T-helper 1 cell treated with Interleukin-12 subunit alpha and Interleukin-12 subunit beta and Interleukin-4 antibody, amounts not matched to agents 30 ng/mL and 1 ng/mL, for 36 hours (primary cell): ENCODE measurements around the gene GSE1. TPM values are rescaled to one million over a fixed set of nuclear protein-coding genes. Genes with fewer than 3 reads are reported as not detected.
"Not testable (repeated sequence)": the region's sequence is repeated elsewhere in the genome, so short reads cannot be mapped to it uniquely, and the experiment has no call there.

Source experiments
- intact Hi-C: fragments of 100-400 bp; cut with micrococcal nuclease; formaldehyde crosslinking; loops from one replicate; pipeline ENCODE4 v1.15.1; 2024
- total RNA-seq: library from RNA; stranded (reverse); gene quantifications from 2 replicates; pipeline ENCODE4 v1.2.3, GENCODE V29; 2022

Gene GSE1
- total RNA-seq, 1 donor from 2014 or later = 30.2 TPM

- intact Hi-C loops = no loop called here
Measured at GRCh38 chr16:85589688-85590505, 23.2 kb upstream of the GSE1 start.

GRCh38 chr16:85590506-85590832, 22.7 kb upstream of the GSE1 start:
- intact Hi-C loops = no loop called here

- intact Hi-C loops = no loop called here
Measured at GRCh38 chr16:85591381-85591780, 21.7 kb upstream of the GSE1 start.

- intact Hi-C loops = not testable (repeated sequence)
Measured at GRCh38 chr16:85592277-85592676, 20.8 kb upstream of the GSE1 start.

DNA sequence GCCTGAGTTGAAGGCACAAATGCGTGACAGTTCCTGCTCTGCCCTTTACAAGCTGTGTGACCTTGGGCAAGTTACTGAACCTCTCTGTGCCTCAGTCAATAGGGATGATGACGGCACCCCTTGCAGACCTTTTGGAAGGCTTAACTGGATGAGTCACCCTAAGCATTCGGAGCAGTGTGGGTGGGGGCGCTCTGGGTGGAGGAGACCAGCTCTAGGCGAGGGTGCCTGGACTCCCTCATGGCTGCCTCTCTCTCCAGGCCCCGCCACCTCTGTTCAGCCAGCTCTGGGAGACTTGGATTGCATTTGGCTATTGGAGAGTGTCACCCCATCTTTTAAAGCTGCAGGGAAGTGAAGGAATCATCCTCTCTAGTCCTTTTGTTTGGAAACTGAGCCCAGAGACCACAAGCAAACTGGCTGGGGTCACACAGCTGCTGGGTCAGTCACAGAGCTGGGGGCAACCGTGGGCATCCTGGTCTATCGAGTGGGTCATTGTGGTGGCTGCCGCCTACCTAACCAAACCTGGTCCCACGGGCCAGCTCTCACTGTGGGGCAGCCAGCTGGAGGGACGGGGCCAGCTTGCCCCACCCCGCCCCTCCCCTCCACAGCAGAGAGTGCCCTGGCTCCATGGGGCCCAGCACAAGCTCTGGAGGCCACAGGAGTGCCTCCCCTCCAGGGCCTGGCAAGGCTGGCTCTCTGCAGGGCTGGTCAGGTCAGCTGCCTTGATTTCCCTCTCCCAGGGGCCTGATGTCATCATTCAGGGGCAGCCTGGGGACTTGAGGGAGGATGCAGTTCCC, 20.2 kb upstream of the GSE1 start:
- intact Hi-C loops = no loop called here

DNA sequence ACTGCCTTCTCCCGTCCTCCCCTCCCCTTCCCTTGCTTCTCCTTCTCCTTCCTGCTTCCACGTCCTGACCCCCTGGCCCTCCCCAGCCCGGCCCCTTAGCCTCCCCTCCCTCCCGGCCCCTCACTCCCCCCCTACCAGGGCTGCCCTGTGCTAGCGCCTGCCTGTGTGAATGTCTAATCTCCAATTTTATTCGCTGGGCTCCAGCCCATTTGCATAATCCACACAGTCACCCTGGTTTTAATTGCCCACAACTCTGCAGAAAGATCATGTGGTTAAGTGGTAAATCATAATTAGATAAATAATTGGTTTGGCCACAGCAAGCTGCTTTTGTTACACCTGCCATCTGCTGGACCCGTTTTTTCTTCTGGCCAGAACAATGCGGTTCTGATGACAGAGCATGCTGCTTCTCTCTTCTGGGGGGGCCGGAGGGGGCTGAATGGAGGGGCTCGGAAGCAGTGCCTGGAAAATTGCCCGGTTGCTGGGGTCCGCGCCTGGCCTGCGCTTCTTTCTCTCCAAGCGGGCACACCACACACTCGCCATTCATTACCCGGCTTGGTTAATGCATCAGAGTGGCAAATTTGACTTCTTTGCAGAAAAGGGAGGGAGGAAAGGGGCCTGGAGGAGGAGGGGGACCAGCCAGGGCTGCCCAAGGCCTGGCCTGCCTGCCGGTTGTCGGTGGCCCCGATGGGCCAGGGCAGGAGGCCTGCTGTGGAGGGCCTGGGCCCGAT, 19.5 kb upstream of the GSE1 start:
- intact Hi-C loops = no loop called here

DNA sequence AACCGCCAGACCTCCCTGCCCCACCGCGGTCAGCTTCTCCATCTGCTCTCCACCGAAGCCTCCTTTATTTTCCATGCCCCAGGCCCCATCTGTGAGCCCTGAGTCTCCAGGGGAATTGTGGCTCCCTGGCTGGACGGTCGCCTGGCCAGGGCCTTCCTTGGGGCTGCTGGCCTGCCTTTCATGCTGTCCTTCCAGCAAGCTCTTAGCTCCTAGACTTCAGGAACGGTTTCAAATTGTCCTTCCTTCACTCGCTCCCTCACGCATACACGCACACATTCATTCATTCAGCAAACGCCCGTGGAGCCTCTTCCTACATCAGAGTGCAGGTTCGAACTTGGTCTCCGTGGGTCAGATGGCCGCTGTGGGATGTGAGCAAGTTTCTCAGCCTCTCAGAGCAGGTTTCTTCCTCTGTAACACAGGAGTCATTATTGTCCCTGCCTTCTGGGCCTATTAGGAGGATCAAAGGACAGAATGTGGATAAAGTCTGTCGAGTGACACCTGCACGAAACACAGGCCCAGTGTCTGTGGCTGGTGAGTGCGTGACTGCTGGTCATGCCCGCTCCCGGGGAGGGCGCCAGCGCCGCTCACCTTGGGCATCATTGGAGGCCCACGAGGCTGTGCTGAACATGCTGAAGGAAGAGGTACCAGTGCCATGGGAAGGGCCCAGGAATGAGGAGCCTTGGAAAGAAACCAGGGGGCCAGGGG, 18.7 kb upstream of the GSE1 start:
- intact Hi-C loops = no loop called here

DNA sequence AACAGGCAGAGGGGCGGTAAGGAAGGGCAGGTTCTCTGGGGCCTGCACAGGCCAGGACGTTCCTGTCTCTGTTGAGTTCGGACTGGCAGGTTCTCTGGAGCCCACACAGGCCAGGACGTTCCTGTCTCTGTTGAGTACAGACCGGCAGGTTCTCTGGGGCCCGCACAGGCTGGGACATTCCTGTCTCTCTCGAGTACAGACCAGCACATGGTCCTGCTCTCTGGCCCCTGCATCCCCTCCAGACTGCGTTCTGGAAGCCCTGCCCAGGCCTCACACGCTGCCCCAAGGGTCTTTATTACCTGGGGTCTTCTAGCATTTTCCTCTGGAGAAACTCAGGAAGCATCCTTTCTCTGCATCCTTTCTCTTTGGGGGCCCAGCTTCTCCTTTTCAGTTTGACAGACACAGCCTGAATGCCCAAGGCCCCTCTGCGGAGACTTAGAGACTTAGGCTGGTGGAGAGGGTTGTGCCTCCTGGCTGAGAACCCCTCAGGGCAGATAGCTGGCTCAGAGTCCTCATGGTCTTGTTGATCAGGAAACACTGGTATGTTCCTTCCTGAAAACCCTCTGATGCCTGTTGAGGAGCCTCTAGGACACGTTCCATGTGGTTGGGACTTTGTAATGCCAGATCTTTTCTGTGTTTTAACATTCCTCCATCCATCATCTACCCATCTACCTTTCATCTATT, 18.0 kb upstream of the GSE1 start:
- intact Hi-C loops = no loop called here

GRCh38 chr16:85595812-85596502, 17.2 kb upstream of the GSE1 start:
- intact Hi-C loops = no loop called here

- intact Hi-C loops = no loop called here
Measured at GRCh38 chr16:85598141-85598540, 15.0 kb upstream of the GSE1 start.

DNA sequence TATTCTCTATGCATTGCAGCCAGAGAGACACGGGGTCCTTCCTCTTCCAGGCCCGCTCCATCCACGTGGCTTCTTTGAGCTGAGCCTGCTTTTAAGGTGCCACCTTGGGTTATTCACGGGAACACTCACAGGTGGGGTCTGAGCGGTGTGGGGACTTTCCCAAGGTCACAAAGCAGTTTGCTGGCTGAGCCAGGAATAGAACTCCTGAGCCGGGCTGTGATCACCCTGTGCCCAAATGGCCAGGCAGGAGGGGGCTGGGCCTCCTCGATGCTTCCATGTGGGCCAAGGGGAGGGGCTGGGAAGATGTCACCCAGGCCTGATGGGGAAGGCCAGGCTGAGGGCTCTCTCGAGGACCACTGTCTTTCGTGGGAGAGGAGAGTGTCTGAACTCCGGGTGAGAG, 13.0 kb upstream of the GSE1 start:
- intact Hi-C loops = no loop called here

DNA sequence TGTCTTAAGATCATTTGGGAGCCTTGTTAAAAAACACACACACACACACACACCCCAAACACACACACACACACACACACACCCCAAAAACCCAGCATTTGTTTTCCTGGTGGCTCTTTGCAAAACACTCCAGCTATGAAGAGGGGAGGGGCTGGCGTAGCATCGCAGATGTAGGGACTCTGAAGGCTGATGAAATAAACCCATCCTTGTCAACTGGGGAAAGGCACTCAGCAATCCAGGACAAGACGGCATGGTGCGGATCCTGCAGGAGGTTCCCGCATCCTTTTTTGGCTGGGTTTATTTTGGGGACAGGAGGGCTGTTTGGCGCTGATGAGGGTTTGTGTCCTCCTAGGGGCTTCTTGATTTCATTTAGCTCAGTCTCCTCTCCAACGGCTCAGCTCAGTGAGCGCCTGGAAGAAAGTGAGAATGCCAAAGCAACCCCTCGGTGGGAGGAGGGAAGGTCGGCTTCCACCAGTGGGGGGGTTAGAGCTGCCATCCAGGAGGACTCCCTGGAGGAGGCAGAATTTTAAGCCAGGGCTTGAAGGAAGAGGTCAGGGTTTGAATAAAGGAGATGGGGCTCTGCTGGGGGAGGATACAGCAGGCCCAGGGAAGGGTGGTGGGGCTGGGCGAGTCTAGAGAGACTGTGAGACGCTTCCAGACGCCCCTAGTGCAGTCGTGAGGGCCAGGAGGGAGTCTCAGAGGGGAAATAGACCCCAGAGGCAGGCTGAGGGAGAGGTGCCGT, 12.4 kb upstream of the GSE1 start:
- intact Hi-C loops = no loop called here

GRCh38 chr16:85601272-85601639, 11.9 kb upstream of the GSE1 start:
- intact Hi-C loops = no loop called here

- intact Hi-C loops = no loop called here
Measured at GRCh38 chr16:85601730-85602401, 11.3 kb upstream of the GSE1 start.

DNA sequence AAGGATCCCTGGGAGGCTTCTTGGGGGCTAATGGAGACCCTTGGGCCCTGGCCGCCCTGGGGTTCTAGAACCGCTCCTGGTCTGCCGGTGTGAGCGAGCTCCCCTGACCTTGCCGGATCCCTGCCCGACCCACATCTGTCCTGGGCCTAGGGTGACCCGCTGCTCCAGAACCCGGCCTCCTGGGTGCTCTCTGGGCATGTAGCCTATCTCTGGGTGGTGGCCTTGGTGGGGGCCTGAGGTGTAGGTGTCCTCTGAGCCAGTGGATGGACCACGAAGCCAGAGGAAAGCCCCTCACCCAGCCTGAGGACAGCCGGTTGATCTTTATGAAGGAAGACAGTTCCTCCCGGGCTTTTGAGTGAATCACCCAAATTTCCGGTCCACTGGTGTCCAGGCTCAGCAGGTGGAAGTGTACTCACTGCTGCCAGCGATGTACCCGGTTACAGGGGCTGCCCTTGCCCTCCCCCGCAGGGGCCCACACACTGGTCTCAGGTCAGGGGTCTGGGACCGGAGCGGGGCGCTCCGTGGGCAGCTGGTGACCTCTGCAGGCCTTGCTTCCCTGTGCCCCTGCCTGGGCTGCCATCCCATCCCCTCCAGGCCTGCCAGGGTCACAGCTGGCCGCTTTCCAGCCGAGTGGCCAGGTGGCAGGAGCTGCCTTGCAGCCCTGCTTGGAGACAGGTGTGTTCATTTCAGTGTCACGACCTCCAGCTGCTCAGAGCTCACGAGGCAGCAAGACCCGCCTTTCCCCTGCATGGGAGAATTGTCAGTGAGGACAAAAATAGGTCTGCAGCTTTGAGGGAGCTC, 10.5 kb upstream of the GSE1 start:
- intact Hi-C loops = no loop called here

- intact Hi-C loops = no loop called here
Measured at GRCh38 chr16:85603203-85603755, 9.8 kb upstream of the GSE1 start.

- intact Hi-C loops = no loop called here
Measured at GRCh38 chr16:85604145-85604705, 8.9 kb upstream of the GSE1 start.
